ENCODE results near the gene NT5DC1.
A peak's percentile ranks its signal among the peaks of the same experiment; 100 is the strongest.

The NT5DC1 gene

GRCh38 chr6:116100419-116101301 is at the start of gene NT5DC1:
Gene NT5DC1, plus strand, starts transcription at chr6:116100853. Its CDS starts 78 bp downstream, at chr6:116100931.
- DNase-seq = peak; percentile 92

- no peak for DNase-seq
Measured at GRCh38 chr6:116051244-116051643, 49.4 kb upstream of the NT5DC1 start.

- DNase-seq = peak; percentile 29
Measured at GRCh38 chr6:116055513-116055912, 45.1 kb upstream of the NT5DC1 start.

GRCh38 chr6:116057766-116058165 is 42.9 kb upstream of the NT5DC1 start:
- peak; percentile 42 for DNase-seq

GRCh38 chr6:116059713-116060571 is 40.7 kb upstream of the NT5DC1 start:
- peak; percentile 72 for DNase-seq

- DNase-seq = peak; percentile 89
Measured at GRCh38 chr6:116060572-116061283, 39.9 kb upstream of the NT5DC1 start, which contains the start of gene FRK. Gene FRK, minus strand, starts transcription at chr6:116060891. Its CDS starts 580 bp downstream, at chr6:116060311.

- DNase-seq = no peak
Measured at GRCh38 chr6:116062496-116062895, 38.2 kb upstream of the NT5DC1 start.

GRCh38 chr6:116064666-116065065 is 36.0 kb upstream of the NT5DC1 start:
- no peak for DNase-seq

- DNase-seq = no peak
Measured at GRCh38 chr6:116066789-116067188, 33.9 kb upstream of the NT5DC1 start.

- no peak for DNase-seq
Measured at GRCh38 chr6:116070101-116070500, 30.6 kb upstream of the NT5DC1 start.

- peak; percentile 85 for DNase-seq
Measured at GRCh38 chr6:116070616-116071389, 29.9 kb upstream of the NT5DC1 start.

GRCh38 chr6:116072368-116072767 is 28.3 kb upstream of the NT5DC1 start:
- peak; percentile 79 for DNase-seq

- DNase-seq = peak; percentile 85
Measured at GRCh38 chr6:116073765-116074440, 26.8 kb upstream of the NT5DC1 start.

GRCh38 chr6:116074732-116075390 is 25.8 kb upstream of the NT5DC1 start:
- peak; percentile 7 for DNase-seq

GRCh38 chr6:116078522-116078921 is 22.1 kb upstream of the NT5DC1 start:
- no peak for DNase-seq

- no peak for DNase-seq
Measured at GRCh38 chr6:116078945-116079344, 21.7 kb upstream of the NT5DC1 start.

GRCh38 chr6:116083052-116083451 is 17.6 kb upstream of the NT5DC1 start:
- no peak for DNase-seq

- no peak for DNase-seq
Measured at GRCh38 chr6:116084284-116084683, 16.4 kb upstream of the NT5DC1 start.

GRCh38 chr6:116087437-116088027 is 13.1 kb upstream of the NT5DC1 start:
- no peak for DNase-seq

- no peak for DNase-seq
Measured at GRCh38 chr6:116088946-116089345, 11.7 kb upstream of the NT5DC1 start.

- no peak for DNase-seq
Measured at GRCh38 chr6:116090251-116090650, 10.4 kb upstream of the NT5DC1 start.
